NK-92 (cell line): ENCODE data around the gene GPC6.
"Not testable (repeated sequence)": the region's sequence is repeated elsewhere in the genome, so short reads cannot be mapped to it uniquely, and the experiment has no call there.

Experiments
- DNase-seq: peaks from one replicate; lab custom pipeline; 2025; ENCODE audit not compliant: unreplicated experiment; lab: John Stamatoyannopoulos, UW

Gene GPC6

GRCh38 chr13:94330552-94331071 lies 1104.0 kb downstream of the GPC6 start:
- DNase-seq: no peak

GRCh38 chr13:94331281-94331680 lies 1104.7 kb downstream of the GPC6 start:
- no peak for DNase-seq

- DNase-seq: no peak
Measured at GRCh38 chr13:94332359-94333096, 1105.9 kb downstream of the GPC6 start.

GRCh38 chr13:94333131-94333820 lies 1106.7 kb downstream of the GPC6 start:
- DNase-seq: no peak

- DNase-seq: no peak
Measured at GRCh38 chr13:94335761-94336526, 1109.3 kb downstream of the GPC6 start.

- DNase-seq: no peak
Measured at GRCh38 chr13:94339116-94339687, 1112.6 kb downstream of the GPC6 start.

GRCh38 chr13:94342436-94343242 lies 1116.0 kb downstream of the GPC6 start:
- DNase-seq: no peak

- no peak for DNase-seq
Measured at GRCh38 chr13:94343243-94343585, 1116.6 kb downstream of the GPC6 start.

- not testable (repeated sequence) for DNase-seq
Measured at GRCh38 chr13:94343687-94344086, 1117.1 kb downstream of the GPC6 start.

- DNase-seq: no peak
Measured at GRCh38 chr13:94344126-94344818, 1117.7 kb downstream of the GPC6 start.

GRCh38 chr13:94345374-94346195 lies 1119.0 kb downstream of the GPC6 start:
- DNase-seq: no peak

GRCh38 chr13:94346261-94347019 lies 1119.8 kb downstream of the GPC6 start:
- no peak for DNase-seq

- DNase-seq: no peak
Measured at GRCh38 chr13:94351292-94351990, 1124.8 kb downstream of the GPC6 start.

- no peak for DNase-seq
Measured at GRCh38 chr13:94352057-94352456, 1125.5 kb downstream of the GPC6 start.

GRCh38 chr13:94353167-94353710 lies 1126.6 kb downstream of the GPC6 start:
- no peak for DNase-seq

GRCh38 chr13:94359875-94360274 lies 1133.3 kb downstream of the GPC6 start:
- DNase-seq: no peak

GRCh38 chr13:94362411-94362909 lies 1135.9 kb downstream of the GPC6 start:
- DNase-seq: no peak
